GM12865 (cell line): ENCODE measurements around the gene GASK1A.

Experiments
- DNase-seq: peaks from one replicate; pipeline ENCODE4 v3.0.0; 2010; ENCODE audit warnings: low read depth
- H3K4me3 ChIP-seq: 2 replicates; pipeline ENCODE4 v1.5.1; 2011; ENCODE audit warnings: mild to moderate bottlenecking, low read depth, low read length, control low read depth
- CTCF ChIP-seq: IDR thresholded peaks from 2 replicates; pipeline ENCODE4 v1.5.1; 2011; ENCODE audit warnings: low read length, control low read depth, low read depth, inconsistent platforms; ENCODE audit not compliant: insufficient read depth; ENCODE audit errors: missing control alignments

Gene GASK1A

GRCh38 chr3:43000387-43000786 is 21.3 kb downstream of the GASK1A start:
- TF ChIP-seq CTCF = no peak
- DNase-seq = no peak
- H3K4me3 ChIP-seq = no peak overlapping the region

- no peak for TF ChIP-seq CTCF
- DNase-seq = no peak
- H3K4me3 ChIP-seq = no peak overlapping the region
Measured at GRCh38 chr3:43001094-43001553, 22.0 kb downstream of the GASK1A start.

GRCh38 chr3:43001556-43002121 is 22.5 kb downstream of the GASK1A start:
- TF ChIP-seq CTCF = no peak
- no peak for DNase-seq
- H3K4me3 ChIP-seq = no peak overlapping the region

- no peak overlapping the region for H3K4me3 ChIP-seq
- no peak for DNase-seq
- TF ChIP-seq CTCF = no peak
Measured at GRCh38 chr3:43004282-43004681, 25.2 kb downstream of the GASK1A start.

GRCh38 chr3:43005253-43005652 is 26.1 kb downstream of the GASK1A start:
- no peak for DNase-seq
- TF ChIP-seq CTCF = no peak
- no peak overlapping the region for H3K4me3 ChIP-seq

- DNase-seq = no peak
- TF ChIP-seq CTCF = no peak
- H3K4me3 ChIP-seq = no peak overlapping the region
Measured at GRCh38 chr3:43005981-43006380, 26.9 kb downstream of the GASK1A start.

GRCh38 chr3:43006825-43007224 is 27.7 kb downstream of the GASK1A start:
- H3K4me3 ChIP-seq = no peak overlapping the region
- no peak for TF ChIP-seq CTCF
- DNase-seq = no peak
